ELR (cell line): ENCODE measurements around the gene RTN4R.
"Not testable (repeated sequence)": the region's sequence is repeated elsewhere in the genome, so short reads cannot be mapped to it uniquely, and the experiment has no call there.

Experiments used
- DNase-seq: peaks from one replicate; pipeline ENCODE4 v3.0.0-alpha.2; 2015; ENCODE audit warnings: low read depth

RTN4R gene

DNA sequence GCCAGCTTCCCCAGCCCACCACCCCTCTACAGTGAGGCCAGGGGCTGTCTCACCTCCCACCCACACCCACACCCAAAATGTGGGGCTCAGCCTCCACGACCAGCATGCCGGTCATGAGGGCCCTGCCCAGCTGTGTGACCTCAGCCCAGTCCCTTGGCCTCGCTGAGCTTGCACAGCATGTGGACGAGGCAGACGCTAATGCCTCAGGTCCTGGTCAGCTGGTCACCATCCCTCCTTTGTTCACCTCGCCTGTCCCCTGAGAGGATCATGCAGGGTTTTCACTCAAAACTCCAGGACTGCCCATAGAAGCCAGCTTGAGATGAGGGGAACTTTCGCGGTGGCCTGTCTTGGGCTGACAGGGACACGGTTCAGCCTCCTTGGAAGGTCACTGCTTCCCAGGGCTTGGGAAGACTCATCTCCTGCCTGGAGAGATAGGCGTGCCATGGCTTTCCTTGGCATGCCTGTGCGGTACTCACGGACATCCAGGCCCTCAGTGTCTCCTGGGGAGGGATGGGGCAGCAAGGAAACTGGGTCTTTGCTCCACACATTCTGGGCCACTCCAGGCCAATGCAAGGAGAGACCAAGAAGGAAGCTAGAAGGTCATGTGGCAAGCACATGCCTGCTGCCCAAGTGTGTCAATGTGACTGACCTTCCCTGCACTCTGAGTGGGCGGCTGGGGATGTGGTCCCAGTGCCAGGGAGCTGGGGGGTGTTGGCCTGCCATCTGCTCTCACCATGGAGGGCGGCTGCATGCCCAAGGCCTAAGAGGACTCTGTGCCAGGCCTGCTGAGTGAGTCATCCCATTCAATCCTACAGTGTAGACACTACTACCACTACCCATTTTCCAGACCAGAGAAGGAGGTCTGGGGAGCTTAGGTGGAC lies 3.2 kb upstream of the RTN4R start:
- no peak for DNase-seq

DNA sequence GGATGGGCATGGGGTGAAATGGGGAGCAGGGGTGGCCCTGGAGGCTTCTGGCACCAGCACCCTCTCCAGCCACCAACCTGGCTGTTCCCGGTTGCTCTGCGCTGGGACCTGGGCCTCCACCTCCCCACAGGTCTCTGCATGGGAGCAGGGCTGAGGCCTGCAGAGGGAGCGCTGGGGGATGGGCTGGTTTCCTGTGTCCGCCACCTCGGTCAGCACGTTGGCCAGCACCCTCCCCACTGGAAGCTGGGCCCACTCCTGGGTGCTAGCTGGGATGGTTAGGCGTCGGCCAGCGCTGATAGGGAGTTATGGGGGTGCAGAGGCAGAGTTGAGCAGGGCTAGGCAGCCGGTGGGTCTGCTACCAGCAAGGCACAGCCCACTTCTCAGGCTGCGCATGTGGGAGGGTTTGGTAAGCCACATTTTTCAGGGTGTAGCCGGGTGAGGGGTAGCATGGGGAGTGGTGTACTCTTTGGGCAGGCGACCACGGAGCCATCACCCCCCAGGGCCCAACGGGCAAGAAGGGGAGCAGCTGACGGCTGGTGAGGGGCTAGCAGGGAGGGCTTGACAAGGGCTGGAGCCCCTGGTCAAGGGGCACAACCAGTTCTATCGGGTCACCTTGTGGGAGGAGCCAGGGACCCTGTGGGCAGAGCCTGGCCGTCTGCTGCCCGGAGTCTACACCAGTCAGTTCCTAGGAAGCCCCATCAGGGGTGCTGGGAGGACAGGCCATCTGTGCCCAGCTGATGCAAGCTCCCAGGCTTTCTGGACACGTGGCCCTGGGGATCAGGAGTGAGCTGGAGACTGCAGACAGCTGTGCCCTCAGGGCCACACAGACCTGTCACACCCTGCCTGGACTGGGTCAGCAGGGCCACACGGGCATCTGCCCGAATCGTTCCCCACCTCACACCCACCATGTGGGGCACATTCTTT lies 2.3 kb upstream of the RTN4R start:
- not testable (repeated sequence) for DNase-seq

DNA sequence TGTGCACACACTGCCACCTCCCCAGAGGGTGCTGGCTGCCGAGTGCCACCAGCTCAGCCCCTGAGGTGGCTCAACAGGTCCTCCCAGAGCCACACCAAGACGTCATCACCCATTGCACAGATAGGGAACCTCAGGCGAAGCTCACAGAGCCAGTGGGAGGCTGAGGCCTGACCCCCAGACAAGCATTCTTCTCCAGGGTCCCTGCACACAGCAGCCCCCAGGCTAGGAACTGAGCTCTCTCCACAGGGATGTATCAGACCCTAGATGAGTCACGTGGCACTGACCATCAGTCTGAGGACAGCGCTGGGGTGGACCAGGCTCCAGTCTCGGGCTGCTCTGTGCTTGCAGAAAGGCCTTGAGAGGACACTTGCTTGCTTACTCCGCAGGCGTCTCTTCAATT lies 1.6 kb upstream of the RTN4R start:
- DNase-seq = not testable (repeated sequence)

DNA sequence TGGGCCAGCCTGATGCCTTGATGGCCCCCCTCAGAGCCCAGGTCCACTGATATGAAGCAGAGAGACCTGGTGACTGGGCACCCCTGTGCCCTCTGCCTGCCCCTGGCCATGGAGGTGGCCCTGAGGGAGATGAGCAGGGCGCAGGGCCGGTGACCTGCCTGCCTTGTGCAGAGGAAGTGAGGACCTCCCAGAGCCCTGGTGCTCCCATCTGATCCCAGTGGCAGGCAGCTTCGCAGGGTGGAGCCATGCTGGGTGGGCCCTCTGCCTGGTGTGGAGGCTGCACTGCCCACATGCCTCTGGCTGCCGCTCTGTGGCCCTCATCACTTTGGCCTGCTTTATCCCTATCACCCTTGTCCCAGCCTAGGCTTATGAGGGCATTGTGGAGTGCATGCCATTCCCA lies 1.1 kb upstream of the RTN4R start:
- not testable (repeated sequence) for DNase-seq

DNA sequence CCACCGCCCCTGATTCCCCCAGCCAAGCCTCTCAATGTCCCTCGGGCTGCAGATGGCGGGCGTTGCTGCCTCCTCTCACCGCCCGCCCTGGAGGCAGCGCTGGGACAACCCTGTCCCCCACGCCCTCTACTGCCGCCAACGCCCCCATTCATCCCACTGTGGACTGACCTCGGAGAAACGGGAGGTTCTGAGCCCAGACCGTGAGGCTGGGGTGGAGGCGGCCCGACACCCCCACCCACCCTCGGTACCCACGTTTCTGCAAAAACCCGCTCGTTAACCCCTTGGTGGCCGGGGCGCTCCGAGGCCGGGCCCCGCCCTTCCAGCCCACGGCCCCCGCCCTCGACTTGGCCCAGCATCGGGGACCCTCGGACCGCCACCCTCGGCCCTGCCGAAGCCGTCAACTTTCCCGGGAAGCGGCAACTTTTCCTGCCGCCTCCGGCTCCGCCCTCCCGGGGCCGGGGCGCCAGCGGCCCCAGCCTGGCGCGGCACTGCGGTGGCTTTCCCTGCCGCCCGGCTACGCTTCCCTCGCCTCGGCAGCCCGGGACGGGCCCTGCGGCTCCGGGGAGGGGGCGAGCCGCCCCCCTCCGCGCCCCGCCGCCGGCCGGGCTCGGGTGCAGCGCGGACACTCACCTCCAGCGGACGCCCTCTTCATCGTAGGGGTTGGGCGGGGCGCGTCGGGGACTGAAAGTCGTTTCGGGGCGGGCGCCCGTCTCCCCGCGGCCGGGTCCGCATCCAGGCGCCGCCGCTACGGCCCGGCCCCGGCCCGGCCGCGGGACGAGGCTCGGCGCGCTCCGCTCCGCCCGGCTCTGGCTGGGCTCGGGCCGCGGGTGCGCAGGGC lies 458 bp downstream of the RTN4R start:
- DNase-seq = peak; percentile 10

DNA sequence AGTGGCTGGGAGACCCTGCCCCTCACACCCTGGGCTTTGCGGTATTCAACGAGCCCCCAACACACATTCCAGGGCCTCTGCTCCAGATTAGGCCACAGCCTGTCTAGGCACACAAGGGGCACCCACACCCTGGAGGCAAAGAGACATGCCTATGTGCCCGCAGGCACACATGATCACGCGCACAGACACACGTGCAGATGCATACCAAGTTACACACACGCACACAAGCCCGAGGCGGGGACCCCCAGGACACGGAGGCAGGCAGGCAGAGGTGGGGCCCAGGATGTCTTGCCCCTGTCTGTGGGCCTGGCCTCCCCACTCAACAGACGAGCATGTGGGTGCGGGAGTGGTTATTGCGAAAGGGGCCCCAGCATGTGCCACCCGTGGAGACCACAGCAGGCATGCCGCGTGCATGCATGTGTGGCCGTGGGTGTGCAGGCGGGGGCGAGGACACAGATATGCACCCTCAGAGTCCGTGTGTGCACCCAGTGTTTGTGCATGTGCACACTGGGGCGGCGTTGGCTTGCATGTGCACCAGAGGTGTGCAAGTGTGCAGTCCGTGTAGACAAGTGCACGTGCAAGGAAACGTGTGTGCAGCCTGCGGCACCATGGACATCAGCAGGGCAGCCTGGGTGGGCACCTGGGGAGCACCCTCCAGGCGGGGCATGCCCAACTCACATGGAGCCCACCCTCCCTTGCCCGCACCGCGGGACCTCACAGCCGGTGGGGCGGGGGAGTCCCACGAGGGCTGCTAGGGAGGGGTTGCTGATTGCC lies 1.3 kb downstream of the RTN4R start:
- not testable (repeated sequence) for DNase-seq

DNA sequence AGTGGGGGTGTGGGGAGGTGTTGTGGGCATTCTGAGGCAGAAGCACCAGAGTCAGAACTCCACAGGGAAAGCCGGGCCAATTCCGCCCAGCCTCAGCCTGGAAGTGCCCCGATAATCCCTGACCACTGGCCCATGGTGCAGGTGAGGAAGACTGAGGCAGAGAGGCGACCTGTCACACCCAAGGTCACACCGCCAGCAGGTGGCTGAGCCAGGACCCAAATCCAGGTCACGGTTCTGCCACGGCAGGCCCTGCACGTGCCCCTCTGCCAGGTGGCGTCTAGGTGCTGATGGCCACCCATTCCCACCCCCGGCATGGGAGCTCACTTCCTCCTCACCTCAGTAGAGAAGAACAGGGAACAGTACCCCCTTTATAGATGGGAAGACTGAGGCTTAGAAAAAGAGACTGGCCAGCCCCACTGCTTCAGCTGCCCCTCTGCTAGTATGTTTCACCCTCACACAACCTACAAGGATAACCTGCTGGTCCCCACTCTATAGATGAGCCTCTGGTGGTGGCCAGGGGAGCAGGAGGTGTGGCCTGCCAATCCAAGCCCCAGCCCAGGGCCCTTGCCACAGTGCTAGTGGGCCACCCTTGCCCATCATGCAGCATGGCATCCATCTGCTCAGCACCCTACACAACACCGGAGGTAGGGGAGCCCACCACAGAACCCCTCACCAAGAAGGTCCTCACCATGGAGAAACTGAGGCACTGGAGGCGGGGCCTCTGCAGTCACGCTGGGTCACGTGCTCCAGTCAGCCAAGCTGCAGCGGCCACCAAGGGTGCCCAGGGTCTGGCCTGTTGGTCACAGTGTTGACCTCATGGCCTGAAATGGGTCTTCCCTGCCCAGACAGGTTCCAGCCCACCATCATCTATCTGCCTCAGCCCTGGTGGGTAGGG lies 2.1 kb downstream of the RTN4R start:
- not testable (repeated sequence) for DNase-seq

DNA sequence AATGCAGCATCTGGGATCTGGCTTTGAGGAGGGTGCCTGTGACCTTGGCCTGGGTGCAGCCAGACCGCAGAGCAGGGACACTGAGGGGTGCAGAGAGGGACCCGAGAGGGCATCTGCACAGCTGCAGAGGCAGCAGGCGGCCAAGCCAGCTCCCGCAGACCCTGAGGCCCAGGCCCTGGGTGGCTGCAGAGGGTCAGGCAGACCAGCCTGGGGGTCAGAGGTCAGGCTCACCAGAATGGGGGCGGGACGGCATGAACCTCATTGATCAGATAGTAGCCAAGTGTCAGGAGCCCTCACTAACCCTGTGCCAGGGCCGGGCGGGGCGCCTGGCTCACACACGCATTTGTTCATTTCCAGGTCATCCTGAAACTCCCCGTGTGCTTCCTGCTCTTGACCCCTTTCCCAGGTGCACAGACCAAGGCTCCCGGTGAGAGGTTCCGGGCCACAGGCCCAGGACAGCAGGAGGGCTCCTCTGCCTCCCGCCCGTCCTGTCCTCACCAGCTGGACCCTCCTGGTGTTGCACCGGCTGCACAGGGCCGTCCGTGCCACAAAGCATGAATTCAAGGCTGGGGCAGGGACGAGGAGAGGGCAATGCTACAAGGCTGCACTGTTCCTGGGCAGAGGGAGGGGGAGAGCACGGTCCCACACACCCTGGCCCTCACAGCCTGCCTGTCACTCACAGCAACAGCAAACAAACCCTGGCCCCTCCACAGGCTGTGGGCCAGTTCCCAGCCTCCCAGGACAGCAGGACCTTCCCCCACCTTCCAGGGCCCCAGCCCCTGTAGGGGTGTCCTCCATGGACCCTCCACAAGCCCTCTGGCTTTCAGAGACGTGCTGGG lies 3.3 kb downstream of the RTN4R start:
- no peak for DNase-seq

DNA sequence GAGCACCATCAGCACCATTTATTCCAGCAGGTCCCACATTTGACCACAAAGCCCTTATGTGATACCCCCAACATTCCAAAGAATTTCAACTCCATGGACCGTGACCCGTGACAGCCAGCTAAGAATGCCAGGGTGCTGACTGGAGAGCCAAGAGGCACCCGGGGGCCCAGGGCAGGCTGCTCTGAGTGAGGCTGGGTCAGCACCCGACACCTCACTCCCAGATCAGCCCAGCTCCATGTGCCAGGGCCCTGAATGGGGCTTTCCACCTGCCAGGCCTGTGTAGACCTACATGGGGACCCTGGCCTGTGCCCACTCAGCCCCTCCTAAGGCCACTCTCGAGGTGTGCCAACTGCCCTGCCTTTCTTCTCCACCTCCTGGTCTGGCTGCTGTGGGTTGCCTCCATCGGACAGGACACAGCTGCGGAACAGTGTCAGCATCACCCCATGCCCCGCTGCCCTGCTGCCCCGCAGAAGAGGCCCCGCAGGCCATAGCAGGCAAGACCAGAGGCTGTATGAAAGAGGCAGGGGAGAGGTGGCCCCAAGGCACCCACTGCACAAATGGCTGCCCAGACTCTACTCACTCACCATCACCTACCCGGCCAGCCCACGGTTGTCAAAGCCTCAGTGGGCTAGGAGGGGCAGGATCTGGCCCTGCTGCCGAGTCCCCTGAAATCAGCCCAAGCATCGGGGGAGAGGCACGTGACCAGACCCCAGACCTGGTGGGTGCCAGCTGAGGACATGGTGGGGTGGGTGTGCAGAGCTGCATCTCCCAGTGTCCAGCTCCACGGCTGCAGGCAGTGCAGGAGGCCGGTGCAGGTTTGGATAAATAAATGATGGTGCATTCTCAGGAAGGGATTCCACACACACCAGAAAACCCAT lies 4.5 kb downstream of the RTN4R start:
- not testable (repeated sequence) for DNase-seq

DNA sequence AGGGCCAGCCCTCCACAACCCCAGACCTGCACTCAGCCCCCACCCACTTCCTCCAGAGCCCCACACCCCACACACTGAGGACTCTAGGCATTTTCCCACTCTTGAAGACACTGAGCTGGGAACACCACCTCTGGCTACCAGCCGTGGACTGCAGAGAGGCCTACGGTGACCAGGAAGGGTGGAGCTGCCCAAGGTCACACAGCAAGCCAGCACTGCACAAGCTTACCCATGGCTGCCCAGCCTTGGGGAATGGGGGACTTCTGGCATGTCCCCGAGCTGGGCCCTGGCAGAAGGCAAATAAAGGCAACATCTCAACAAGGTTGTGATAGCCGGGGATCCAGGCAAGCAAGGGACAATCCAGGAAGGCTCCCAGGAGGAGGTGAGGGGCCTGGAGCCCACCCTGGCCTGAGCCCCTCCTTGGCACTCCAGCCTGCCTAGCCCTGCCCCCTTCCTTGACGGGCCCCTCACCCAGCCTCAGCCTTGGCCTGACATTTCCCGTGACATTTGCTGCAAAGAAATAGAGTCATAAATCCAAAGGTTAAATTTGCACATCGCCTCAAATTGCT lies 5.5 kb downstream of the RTN4R start:
- DNase-seq = no peak

DNA sequence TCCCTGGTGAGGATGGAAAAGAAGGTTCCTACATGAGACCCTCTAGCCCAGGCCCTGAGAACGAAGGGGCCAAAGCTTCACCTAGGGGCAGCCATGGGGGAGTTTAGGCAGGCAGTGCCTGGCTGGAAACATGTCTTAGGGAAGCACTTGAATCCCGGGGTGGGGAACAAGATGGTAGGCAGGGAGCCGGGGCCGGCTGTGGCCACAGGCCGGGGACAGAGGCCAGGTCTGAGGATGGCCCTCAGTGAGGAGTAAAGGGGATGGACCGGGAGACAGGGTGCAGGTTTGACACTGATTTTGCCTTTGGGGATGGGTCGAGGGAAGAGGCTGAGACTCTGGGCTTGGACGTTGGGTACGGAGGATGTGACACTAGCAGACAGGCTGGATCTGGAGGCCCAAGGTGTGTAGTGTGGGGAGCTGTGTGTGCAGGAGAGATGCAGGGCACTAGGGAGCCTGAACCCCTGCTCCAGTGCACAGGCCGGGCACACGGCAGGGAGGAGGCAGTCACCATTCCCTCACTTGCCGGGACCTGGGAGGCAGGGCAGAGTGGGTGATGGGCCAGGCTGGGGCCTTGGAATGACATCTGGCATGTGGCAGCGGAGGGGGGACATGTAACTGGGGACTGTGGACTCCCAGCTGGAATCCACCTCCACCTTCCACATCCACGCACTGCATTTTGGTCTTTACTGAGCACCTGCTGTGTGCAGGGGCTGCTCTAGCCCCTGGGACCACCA lies 6.1 kb downstream of the RTN4R start:
- DNase-seq = no peak

DNA sequence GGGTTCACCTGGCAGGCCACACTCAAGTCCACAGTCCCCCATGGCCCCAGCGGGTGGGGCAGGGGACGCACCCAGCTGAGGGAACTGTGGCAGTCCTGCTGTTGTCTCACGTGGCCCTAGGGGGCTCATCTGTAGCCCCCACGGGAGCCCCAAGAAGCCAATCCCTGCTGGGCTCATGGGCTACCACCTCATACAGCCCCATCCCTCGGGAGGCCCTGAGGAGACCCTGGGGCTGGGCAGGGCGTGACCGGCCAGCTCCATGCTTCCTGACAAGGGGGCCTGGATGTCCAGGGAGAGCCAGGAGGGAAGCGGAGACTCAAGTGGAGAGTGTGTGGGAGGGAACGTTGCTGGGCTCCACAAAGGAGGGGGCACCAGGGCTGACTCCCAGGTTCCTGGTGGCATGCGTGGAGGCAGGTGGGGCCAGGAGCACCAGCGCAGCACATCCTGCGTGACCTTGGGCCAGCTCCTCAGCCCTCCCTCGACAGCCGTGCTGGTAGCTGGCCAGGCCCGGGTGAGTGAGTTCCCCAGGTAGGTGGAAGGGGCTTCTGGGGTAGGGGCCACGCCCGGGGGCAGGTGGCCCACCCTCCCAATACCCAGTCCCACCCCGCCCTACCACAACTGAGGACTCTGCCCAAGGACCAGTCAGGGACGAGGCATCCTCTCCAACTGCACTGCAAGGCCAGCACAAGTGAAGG lies 7.9 kb downstream of the RTN4R start:
- no peak for DNase-seq

DNA sequence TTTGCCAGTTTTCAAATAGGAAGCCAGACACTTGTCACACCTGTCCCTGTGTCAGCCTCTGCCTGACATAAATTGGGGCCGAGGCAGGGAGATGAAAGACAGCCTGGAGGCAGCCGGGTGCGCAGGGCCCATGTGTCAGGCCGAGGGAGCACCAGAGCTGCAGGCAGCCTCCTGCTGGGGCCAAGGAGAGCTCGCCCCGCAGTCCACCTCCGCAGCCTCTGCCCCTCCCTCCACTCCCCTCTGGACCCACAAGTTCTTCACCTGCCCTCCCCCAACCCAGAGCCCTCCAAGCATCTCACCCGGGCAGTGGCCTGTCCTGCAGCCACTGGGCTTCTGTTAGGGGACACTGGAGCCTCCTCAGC lies 8.8 kb downstream of the RTN4R start:
- no peak for DNase-seq

DNA sequence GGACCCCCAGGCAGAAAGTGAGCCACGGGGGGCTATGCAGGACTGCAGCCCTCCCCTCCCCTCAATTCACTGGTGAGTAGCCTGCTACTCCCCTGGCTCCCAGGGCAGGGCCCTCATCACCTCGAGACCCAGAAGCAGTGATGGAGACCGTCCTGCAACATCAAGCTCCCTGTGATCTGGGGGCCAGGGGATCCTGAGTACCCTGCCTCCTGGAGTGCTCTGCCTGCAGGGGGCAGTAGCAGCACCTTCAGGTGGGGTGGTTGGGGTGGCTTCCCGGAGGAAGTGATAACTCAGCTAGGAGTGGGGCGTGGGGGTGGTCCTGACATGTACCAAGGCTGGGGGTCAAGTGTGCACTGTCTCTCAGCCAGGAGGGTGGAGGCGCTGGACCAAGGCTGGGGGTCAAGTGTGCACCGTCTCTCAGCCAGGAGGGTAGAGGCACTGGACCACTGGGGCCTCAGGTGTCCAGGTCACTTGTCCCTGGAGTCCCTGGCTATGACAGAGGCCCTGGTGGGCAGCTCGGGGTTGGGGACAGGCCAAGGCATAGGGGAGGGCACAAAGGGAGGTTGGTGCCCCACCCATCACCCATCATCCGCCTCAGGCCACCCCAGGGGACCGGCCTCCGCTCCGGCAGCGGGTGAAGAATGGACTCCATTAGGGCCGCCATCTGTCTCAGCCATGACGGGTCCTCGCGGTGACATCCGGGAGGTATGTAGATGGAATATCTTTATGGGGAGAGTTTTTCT lies 9.4 kb downstream of the RTN4R start:
- no peak for DNase-seq

DNA sequence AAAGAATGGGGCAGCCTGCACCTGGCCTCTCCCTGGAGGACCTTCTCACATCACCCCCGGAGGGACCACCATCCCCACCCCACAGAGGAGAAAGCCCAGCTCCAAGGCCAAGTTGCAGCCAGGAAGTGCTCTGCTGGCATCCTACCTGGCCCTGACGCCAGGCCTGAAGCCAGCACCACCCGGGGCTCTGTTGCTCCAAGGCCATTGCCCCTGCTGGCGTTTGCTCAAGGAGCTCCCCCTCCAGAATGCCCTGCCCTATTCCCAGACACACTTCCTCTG lies 10.2 kb downstream of the RTN4R start:
- no peak for DNase-seq
